Vagina (tissue), 2 donors: ENCODE measurements around the gene SLC52A3.

Source experiments
- CTCF ChIP-seq, 3 experiments: fragments of 450-650 bp in 2 of 3; fragments of 200-600 bp in 1 of 3; sonication (generic) in 1 of 3; IDR thresholded peaks; one replicate each; pipeline ENCODE4 v1.5.1; 2017 to 2019; ENCODE audit warnings: antibody characterized with exemption in 3 of 3, mild to moderate bottlenecking in 2 of 3, moderate library complexity in 2 of 3
- POLR2A ChIP-seq, 2 donors: fragments of 450-650 bp; IDR thresholded peaks; one replicate each; pipeline ENCODE4 v1.6.1; 2017; ENCODE audit warnings: antibody characterized with exemption in 2 of 2, mild to moderate bottlenecking in 2 of 2, moderate library complexity in 2 of 2

GRCh38 chr20:768426-768978 lies at the start of gene SLC52A3:
- TF ChIP-seq CTCF (IDR thresholded peaks at IDR 0.05) = no peak
- no peak for TF ChIP-seq POLR2A (IDR thresholded peaks at IDR 0.05)
